Skeletal muscle cell (primary cell): ENCODE data around the gene LARP6.

Experiments
- DNase-seq: peaks from one replicate; pipeline ENCODE4 v3.0.0-alpha.2; 2010; ENCODE audit warnings: low read depth
- H3K4me3 ChIP-seq: 2 replicates; pipeline ENCODE4 v1.5.1; 2011; ENCODE audit warnings: low read depth, mild to moderate bottlenecking, control low read depth, low read length, moderate library complexity

Gene LARP6

DNA sequence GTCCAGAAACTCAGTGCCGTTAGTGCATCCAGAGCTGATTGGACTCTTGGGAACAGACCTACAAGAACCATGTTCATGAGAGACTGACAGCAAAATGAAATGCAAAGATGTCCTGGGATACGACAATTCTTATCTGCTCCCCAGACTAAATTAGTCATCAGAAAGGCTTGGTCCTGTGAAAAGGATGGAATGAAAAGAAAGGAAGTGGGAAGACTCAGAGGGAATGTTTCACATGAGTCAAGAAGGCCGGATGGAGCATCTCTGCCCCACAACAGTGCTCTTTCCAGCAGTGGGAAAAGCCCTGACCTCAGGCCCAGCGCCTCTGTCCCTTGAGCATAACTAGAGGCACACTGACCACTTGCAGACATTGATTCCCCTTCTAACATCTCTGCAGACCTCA lies 51.3 kb downstream of the LARP6 start:
- H3K4me3 ChIP-seq: no peak overlapping the region
- DNase-seq: no peak

DNA sequence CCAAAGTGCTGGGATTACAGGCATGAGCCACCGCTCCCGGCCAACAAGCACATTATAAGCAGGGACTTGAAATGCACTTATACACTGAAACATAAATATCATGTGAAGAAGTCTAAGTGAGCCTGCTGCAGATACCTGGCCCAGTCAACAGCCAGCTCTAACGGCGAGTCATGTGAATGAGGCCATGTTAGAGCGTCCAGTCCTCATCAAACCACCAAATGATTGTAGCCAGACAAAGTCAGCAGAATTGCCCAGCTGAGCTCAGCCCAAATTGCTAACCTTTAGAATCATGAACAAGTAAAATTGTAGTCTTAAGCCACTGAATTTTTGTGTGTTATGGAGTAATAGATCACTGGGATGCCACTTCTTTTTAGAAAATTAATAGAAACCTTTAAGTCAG lies 52.8 kb downstream of the LARP6 start:
- no peak overlapping the region for H3K4me3 ChIP-seq
- DNase-seq: no peak

GRCh38 chr15:70799667-70800450 lies 54.1 kb downstream of the LARP6 start:
- no peak overlapping the region for H3K4me3 ChIP-seq
- peak; percentile 96 for DNase-seq

GRCh38 chr15:70797464-70797863 lies 56.5 kb downstream of the LARP6 start:
- H3K4me3 ChIP-seq: no peak overlapping the region
- no peak for DNase-seq

DNA sequence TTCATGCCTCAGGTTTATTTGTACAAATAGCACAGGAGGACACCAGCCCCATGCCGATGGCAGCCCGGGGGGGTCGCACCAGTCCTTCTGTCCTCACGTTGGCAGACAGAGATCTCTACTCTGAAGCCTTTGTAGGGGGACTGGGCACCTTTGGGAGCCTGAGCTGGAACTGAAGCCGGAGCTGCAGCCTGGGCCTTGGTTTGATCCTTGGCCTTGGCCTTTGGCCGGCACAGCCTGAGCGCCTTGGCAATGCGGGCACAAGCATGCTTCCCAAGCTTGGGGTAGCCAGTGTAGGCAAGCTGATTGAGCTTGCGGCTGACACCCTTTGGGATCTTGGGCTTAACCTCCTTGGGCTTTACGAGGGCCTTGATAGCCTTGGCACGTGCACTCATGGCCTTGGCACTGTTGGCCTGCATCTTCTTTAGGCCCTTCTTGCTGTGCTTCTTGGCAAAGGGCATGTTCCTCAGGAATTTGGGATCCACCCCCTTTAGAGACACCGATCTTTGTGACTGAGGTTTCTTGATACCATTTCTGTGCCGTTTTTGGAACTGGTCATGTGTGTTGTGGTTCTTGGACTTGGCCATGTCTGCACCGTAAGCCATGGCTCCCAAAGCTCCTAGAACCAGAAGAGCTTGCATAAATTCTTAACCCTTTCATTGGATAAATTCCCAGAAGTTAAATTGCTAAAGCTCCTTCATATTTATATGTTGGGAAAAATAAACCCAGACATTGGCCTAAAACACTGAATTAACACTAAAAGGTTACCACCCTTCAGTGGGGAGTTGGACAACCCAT lies 57.2 kb downstream of the LARP6 start:
- no peak for DNase-seq

GRCh38 chr15:70795311-70795665 lies 58.7 kb downstream of the LARP6 start:
- peak overlapping the region; percentile 8 for H3K4me3 ChIP-seq

More for the DNA sequence above, 57.2 kb downstream of the LARP6 start:
- H3K4me3 ChIP-seq: no peak overlapping the region

GRCh38 chr15:70794596-70795310 lies 59.2 kb downstream of the LARP6 start:
- DNase-seq: peak; percentile 83
- H3K4me3 ChIP-seq: peak overlapping the region; percentile 8

More at GRCh38 chr15:70795311-70795665, 58.7 kb downstream of the LARP6 start:
- DNase-seq: peak; percentile 90

GRCh38 chr15:70793694-70794093 lies 60.3 kb downstream of the LARP6 start:
- DNase-seq: no peak
- H3K4me3 ChIP-seq: no peak overlapping the region

DNA sequence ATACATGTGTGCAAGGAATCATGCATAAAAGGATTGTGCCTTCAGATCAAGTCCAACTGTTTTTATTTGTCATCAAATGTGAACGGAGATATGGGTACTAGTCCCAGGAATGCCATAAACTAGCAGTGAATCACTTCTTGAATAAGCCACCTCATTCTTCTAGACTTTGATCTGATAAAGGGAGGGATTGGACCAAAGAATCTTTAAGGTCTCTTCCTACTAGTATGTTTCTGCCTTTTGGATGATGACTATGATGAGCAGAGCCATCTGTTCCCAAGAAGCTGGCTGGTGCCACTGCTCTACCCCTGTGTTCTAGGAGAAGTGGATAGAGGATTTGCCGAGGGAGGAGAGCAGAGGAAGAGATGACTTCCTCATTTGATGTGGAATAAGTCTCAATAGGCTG lies 61.8 kb downstream of the LARP6 start:
- peak; percentile 33 for DNase-seq

DNA sequence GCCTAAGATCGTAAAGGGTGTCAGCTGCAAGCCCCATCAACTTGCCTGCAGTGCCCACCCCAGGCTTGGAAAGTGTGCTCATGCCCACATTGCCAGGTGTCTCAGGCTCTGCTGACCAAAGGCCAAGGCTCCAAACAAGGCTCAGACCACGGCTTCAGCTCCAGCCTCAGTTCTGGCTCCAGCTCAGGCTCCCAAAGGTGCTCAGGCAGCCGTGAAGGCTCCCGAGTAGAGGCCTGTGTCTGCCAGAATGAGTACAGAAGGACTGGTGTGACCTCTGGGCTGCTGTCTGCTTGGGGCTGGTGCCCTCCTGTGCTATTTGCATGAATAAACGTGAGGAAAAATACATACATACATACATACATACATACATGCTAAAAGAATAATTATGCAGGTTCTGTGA lies 62.7 kb downstream of the LARP6 start:
- no peak for DNase-seq
- no peak overlapping the region for H3K4me3 ChIP-seq

More for the DNA sequence above, 61.8 kb downstream of the LARP6 start:
- H3K4me3 ChIP-seq: no peak overlapping the region

DNA sequence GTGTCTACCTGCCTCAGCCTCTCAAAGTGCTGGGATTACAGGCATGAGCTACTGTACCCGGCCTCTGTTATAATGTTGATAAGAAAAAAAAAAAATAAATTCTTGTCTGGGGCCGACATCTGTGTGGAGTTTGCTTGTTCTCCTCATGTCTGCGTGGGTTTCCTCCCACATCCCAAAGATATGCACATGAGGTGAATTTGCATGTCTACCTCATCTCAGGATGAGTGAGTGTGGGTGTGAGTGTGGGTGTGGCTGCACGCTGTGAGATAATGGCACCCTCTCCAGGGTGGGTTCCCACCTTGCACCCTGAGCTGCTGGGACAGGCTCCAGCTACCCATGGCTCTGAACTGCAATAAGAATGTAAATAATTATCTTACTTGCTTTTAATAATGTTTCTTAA lies 64.7 kb downstream of the LARP6 start:
- no peak overlapping the region for H3K4me3 ChIP-seq
- no peak for DNase-seq

DNA sequence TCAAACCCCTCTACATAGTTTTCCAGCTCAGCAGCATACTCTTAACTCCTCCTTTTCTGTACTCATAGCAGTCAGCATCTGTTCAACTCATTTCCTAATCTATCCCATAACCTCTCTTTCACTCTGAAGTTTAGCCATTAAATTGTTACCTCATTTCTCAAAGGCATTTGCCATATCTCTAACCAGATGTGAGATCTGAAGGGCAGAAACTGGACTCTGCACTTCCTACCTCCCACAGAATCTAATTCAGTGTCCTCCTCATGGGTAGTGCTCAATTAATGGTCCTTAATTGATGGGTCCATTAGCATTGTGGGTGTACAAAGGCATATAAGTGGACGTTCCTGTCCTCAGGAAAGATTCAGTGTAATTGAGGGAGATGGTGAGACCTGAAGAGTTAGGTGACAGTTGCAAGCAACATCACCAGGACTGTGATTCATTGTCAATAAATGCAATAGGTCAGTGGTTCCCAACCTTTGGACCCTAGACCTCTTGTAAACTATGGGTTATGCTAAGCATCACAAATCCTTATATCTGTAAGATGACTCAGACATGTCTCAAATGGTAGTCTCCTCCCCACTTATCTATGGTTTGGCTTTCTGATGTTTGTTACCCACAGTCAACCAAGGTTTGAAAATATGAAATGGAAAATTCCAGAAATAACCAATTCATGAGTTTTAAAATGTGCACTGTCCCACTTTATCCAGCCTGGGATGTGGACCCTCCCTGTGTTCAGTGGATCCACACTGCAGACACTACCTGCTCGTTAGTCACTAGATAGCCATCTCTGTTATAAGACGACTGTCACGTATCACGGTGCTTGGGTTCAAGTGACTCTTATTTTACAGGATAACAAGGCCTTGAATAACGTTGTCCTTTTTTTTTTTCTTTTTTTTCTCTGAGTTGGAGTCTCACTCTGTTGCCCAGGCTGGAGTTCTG lies 65.6 kb downstream of the LARP6 start:
- DNase-seq: no peak
- H3K4me3 ChIP-seq: no peak overlapping the region

GRCh38 chr15:70786996-70787395 lies 67.0 kb downstream of the LARP6 start:
- H3K4me3 ChIP-seq: no peak overlapping the region
- no peak for DNase-seq

GRCh38 chr15:70783610-70784022 lies 70.3 kb downstream of the LARP6 start:
- no peak overlapping the region for H3K4me3 ChIP-seq
- DNase-seq: no peak

GRCh38 chr15:70783041-70783440 lies 70.9 kb downstream of the LARP6 start:
- H3K4me3 ChIP-seq: no peak overlapping the region
- DNase-seq: no peak

- no peak for DNase-seq
These were observed 72.7 kb downstream of the LARP6 start for GRCh38 chr15:70781236-70781635.

More at GRCh38 chr15:70781236-70781635, 72.7 kb downstream of the LARP6 start:
- no peak overlapping the region for H3K4me3 ChIP-seq
